NCI-H146 treated with DMSO at 0.1 percent for 48 hours (cell line): ENCODE data around the gene NUDT16L1.
"Not testable (repeated sequence)": the region's sequence is repeated elsewhere in the genome, so short reads cannot be mapped to it uniquely, and the experiment has no call there.

ENCODE experiments used
- DNase-seq: peaks from one replicate; lab custom pipeline; 2025; ENCODE audit not compliant: unreplicated experiment; lab: John Stamatoyannopoulos, UW

The NUDT16L1 gene

GRCh38 chr16:4713663-4714501 lies 20.5 kb downstream of the NUDT16L1 start:
- DNase-seq = no peak

- no peak for DNase-seq
These were observed 21.6 kb downstream of the NUDT16L1 start for GRCh38 chr16:4714996-4715395.

- no peak for DNase-seq
These were observed 25.1 kb downstream of the NUDT16L1 start for GRCh38 chr16:4718466-4718865.

- DNase-seq = no peak
These were observed 29.9 kb downstream of the NUDT16L1 start for GRCh38 chr16:4723071-4723767.

GRCh38 chr16:4724661-4725270 lies 31.4 kb downstream of the NUDT16L1 start:
- no peak for DNase-seq

- DNase-seq = no peak
These were observed 33.3 kb downstream of the NUDT16L1 start for GRCh38 chr16:4726616-4727015.

- no peak for DNase-seq
These were observed 35.3 kb downstream of the NUDT16L1 start for GRCh38 chr16:4728676-4729075.

- no peak for DNase-seq
These were observed 36.5 kb downstream of the NUDT16L1 start for GRCh38 chr16:4729876-4730275.

GRCh38 chr16:4733211-4733742 lies 39.9 kb downstream of the NUDT16L1 start:
- DNase-seq = no peak

GRCh38 chr16:4733747-4734062 lies 40.3 kb downstream of the NUDT16L1 start:
- DNase-seq = peak; percentile 54

GRCh38 chr16:4734063-4734729 lies 40.8 kb downstream of the NUDT16L1 start, which contains the start of the genes ANKS3 and DNAAF8:
ANKS3 (minus strand) TSS chr16:4734271; CDS start chr16:4730149, 4,122 bp downstream.
DNAAF8 (plus strand) TSS chr16:4734537; CDS start chr16:4736515, 1,978 bp downstream.
- DNase-seq = peak; percentile 91

GRCh38 chr16:4734730-4735535 lies 41.6 kb downstream of the NUDT16L1 start:
- peak; percentile 70 for DNase-seq

- DNase-seq = no peak
These were observed 43.2 kb downstream of the NUDT16L1 start for GRCh38 chr16:4736546-4736945.

GRCh38 chr16:4737545-4737944 lies 44.2 kb downstream of the NUDT16L1 start:
- no peak for DNase-seq

- DNase-seq = not testable (repeated sequence)
These were observed 45.0 kb downstream of the NUDT16L1 start for GRCh38 chr16:4738370-4738769.

GRCh38 chr16:4743226-4743878 lies 50.0 kb downstream of the NUDT16L1 start:
- no peak for DNase-seq

- no peak for DNase-seq
These were observed 51.4 kb downstream of the NUDT16L1 start for GRCh38 chr16:4744555-4745273.

- DNase-seq = no peak
These were observed 51.9 kb downstream of the NUDT16L1 start for GRCh38 chr16:4745274-4745569.
